A172 (cell line): Measurements from ENCODE around the gene CAPN2. TPM values are rescaled to one million over a fixed set of nuclear protein-coding genes. Genes with fewer than 3 reads are reported as not detected.

Source experiments
- total RNA-seq: library from RNA; depleted of rRNA; stranded (reverse); fragments of >200 nt; shearing (Covaris generic); gene quantifications from 2 replicates; pipeline ENCODE4 v1.2.3, GENCODE V29; 2014; rRNA removed

CAPN2 gene
- total RNA-seq, 1 experiment from 2014 or later, result 432 TPM

Other genes with a start within 250 kb of the CAPN2 start
- not detected in 2 replicates for gene CAPN8, start 46.8 kb upstream of the CAPN2 start, total RNA-seq
- 40.3 and 50.6 TPM in 2 replicates for gene TP53BP2, start 133.4 kb downstream of the CAPN2 start, total RNA-seq